Neural cell (in vitro differentiated cells): ENCODE results near the gene CFAP157. TPM values are rescaled to one million over a fixed set of nuclear protein-coding genes. Genes with fewer than 3 reads are reported as not detected.

ENCODE experiments used
- H2AFZ ChIP-seq: fragments of 200-600, 300-800 bp; sonication (generic), shearing (Covaris generic); 2 replicates; pipeline ENCODE4 v1.6.0; 2014; ENCODE audit warnings: low read depth, mild to moderate bottlenecking, antibody characterized with exemption, low read length, moderate library complexity
- H3F3A ChIP-seq: fragments of 200-600 bp; shearing (Covaris generic); 2 replicates; pipeline ENCODE4 v1.6.1; 2016; ENCODE audit warnings: mild to moderate bottlenecking, moderate library complexity, mixed read lengths, antibody characterized with exemption, low read length; ENCODE audit not compliant: insufficient read depth, poor library complexity, severe bottlenecking
- H3K27ac ChIP-seq: fragments of 200-600, 300-800 bp; sonication (generic), shearing (Covaris generic); 2 replicates; pipeline ENCODE4 v1.5.1; 2014; ENCODE audit warnings: mild to moderate bottlenecking, low read length, moderate library complexity
- H3K27me3 ChIP-seq: fragments of 300-800, 200-600 bp; sonication (generic), shearing (Covaris generic); 2 replicates; pipeline ENCODE4 v1.6.0; 2014; ENCODE audit warnings: mild to moderate bottlenecking, low read depth, low read length, moderate library complexity; ENCODE audit not compliant: insufficient read depth
- H3K36me3 ChIP-seq: fragments of 300-800, 200-600 bp; sonication (generic), shearing (Covaris generic); 2 replicates; pipeline ENCODE4 v1.5.1; 2014; ENCODE audit warnings: mild to moderate bottlenecking, antibody characterized with exemption, low read length, moderate library complexity; ENCODE audit not compliant: insufficient read depth
- H3K4me2 ChIP-seq: fragments of 300-800, 200-600 bp; sonication (generic), shearing (Covaris generic); 2 replicates; pipeline ENCODE4 v1.6.0; 2014; ENCODE audit warnings: mild to moderate bottlenecking, low read length
- H3K4me3 ChIP-seq: fragments of 300-800, 200-600 bp; sonication (generic), shearing (Covaris generic); 2 replicates; pipeline ENCODE4 v1.5.1; 2014; ENCODE audit warnings: mild to moderate bottlenecking, low read length, moderate library complexity
- H3K79me2 ChIP-seq: fragments of 200-600 bp; shearing (Covaris generic); replicated peaks from 2 replicates; pipeline ENCODE4 v1.6.0; 2014; ENCODE audit warnings: mild to moderate bottlenecking, low read length, moderate library complexity; ENCODE audit not compliant: insufficient read depth
- H3K9ac ChIP-seq: fragments of 300-800, 200-600 bp; sonication (generic), shearing (Covaris generic); 2 replicates; pipeline ENCODE4 v1.6.1; 2016; ENCODE audit warnings: mild to moderate bottlenecking, low read length, mixed read lengths
- H3K9me2 ChIP-seq: fragments of 200-600 bp; shearing (Covaris generic); 2 replicates; pipeline ENCODE4 v1.6.1; 2016; ENCODE audit warnings: mild to moderate bottlenecking, low read length, mixed read lengths; ENCODE audit not compliant: insufficient read depth
- H3K9me3 ChIP-seq: fragments of 200-600, 300-800 bp; sonication (generic), shearing (Covaris generic); 2 replicates; pipeline ENCODE4 v1.6.1; 2016; ENCODE audit warnings: mild to moderate bottlenecking, mixed run types, low read length, moderate library complexity, mixed read lengths
- H4K20me1 ChIP-seq: fragments of 200-600 bp; shearing (Covaris generic); 2 replicates; pipeline ENCODE4 v1.6.1; 2016; ENCODE audit warnings: mild to moderate bottlenecking, mixed run types; ENCODE audit not compliant: insufficient read depth
- CTCF ChIP-seq: fragments of 450-650 bp; IDR thresholded peaks from 2 replicates; pipeline ENCODE4 v1.5.1; 2014; ENCODE audit warnings: antibody characterized with exemption, mild to moderate bottlenecking, moderate library complexity; ENCODE audit not compliant: poor library complexity, severe bottlenecking
- EP300 ChIP-seq: fragments of 450-650 bp; conservative IDR thresholded peaks from 2 replicates; pipeline ENCODE4 v1.6.1; 2014; ENCODE audit warnings: antibody characterized with exemption, mild to moderate bottlenecking, moderate library complexity; ENCODE audit not compliant: poor library complexity, severe bottlenecking
- EZH2 ChIP-seq: fragments of 200-600, 300-800 bp; shearing (Covaris generic), sonication (generic); IDR thresholded peaks from 2 replicates; pipeline ENCODE4 v1.6.1; 2014; ENCODE audit warnings: antibody characterized with exemption, low read length, borderline replicate concordance, mild to moderate bottlenecking; ENCODE audit not compliant: insufficient read depth, poor library complexity, severe bottlenecking
- MXI1 ChIP-seq: fragments of 450-650 bp; conservative IDR thresholded peaks from 2 replicates; pipeline ENCODE4 v1.6.1; 2014; ENCODE audit warnings: antibody characterized with exemption, mild to moderate bottlenecking; ENCODE audit not compliant: poor library complexity, severe bottlenecking
- POLR2AphosphoS5 ChIP-seq: IDR thresholded peaks from 2 replicates; pipeline ENCODE4 v1.6.1; 2012
- RAD21 ChIP-seq: fragments of 450-650 bp; conservative IDR thresholded peaks from 2 replicates; pipeline ENCODE4 v1.6.1; 2014; ENCODE audit warnings: antibody characterized with exemption, mild to moderate bottlenecking, moderate library complexity
- SMC3 ChIP-seq: fragments of 450-650 bp; conservative IDR thresholded peaks from 2 replicates; pipeline ENCODE4 v1.6.1; 2014; ENCODE audit warnings: antibody characterized with exemption, mild to moderate bottlenecking, moderate library complexity; ENCODE audit not compliant: poor library complexity
- TAF1 ChIP-seq: IDR thresholded peaks from 2 replicates; pipeline ENCODE4 v1.6.1; 2012; ENCODE audit warnings: low read depth
- polyA plus RNA-seq: library from polyadenylated mRNA; depleted of rRNA; stranded (reverse); fragments of >200 nt; gene quantifications from 2 replicates; pipeline ENCODE4 v1.2.3, GENCODE V29; 2014
- TF ChIP-seq, protein P1 (sequence below): IDR thresholded peaks from 2 replicates; pipeline ENCODE4 v1.6.1; 2012; ENCODE audit warnings: borderline replicate concordance

Gene CFAP157
- polyA plus RNA-seq, 1 donor from 2014 or later, result 1.3 TPM

DNA sequence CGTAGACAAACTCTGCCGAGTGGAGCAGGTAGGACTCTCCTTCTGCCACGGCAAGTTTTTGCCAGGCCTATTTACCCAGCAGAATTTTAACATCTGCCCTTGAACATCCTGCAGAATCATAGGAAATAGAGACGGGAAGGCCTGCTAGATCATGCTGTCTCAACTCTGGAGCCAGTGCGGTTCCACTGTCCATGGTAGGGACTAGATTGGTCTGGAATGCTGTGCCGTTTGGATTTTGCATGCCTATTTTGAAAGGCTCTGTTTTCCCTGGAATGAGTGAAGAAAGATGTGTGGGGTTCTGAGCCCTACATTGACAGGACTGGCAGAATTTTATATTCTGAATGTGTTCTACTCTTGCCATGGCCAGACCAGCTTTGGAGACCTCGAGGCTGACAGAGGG is 33.6 kb upstream of the CFAP157 start:
- Histone ChIP-seq H3K27ac (no peak overlapping the region), H3K36me3 (peaks cover 14% of the 10 kb centered on the region), H3K27me3 (no peaks in the 10 kb centered on the region), H3K9ac (no peak overlapping the region), H3K9me3 (no peaks in the 10 kb centered on the region), H3F3A (no peaks in the 10 kb centered on the region), H3K4me3 (no peak overlapping the region), H3K79me2 (no peaks in the 10 kb centered on the region), H4K20me1 (no peaks in the 10 kb centered on the region), H3K9me2 (no peaks in the 10 kb centered on the region), H3K4me2 (no peak overlapping the region), H2AFZ (no peak overlapping the region)
- TF ChIP-seq SMC3, result no peak
- no peak for TF ChIP-seq EZH2
- TF ChIP-seq MXI1, result no peak
- TF ChIP-seq EP300, result no peak
- no peak for TF ChIP-seq CTCF
- TF ChIP-seq RAD21, result no peak
- TF ChIP-seq, protein P1, sequence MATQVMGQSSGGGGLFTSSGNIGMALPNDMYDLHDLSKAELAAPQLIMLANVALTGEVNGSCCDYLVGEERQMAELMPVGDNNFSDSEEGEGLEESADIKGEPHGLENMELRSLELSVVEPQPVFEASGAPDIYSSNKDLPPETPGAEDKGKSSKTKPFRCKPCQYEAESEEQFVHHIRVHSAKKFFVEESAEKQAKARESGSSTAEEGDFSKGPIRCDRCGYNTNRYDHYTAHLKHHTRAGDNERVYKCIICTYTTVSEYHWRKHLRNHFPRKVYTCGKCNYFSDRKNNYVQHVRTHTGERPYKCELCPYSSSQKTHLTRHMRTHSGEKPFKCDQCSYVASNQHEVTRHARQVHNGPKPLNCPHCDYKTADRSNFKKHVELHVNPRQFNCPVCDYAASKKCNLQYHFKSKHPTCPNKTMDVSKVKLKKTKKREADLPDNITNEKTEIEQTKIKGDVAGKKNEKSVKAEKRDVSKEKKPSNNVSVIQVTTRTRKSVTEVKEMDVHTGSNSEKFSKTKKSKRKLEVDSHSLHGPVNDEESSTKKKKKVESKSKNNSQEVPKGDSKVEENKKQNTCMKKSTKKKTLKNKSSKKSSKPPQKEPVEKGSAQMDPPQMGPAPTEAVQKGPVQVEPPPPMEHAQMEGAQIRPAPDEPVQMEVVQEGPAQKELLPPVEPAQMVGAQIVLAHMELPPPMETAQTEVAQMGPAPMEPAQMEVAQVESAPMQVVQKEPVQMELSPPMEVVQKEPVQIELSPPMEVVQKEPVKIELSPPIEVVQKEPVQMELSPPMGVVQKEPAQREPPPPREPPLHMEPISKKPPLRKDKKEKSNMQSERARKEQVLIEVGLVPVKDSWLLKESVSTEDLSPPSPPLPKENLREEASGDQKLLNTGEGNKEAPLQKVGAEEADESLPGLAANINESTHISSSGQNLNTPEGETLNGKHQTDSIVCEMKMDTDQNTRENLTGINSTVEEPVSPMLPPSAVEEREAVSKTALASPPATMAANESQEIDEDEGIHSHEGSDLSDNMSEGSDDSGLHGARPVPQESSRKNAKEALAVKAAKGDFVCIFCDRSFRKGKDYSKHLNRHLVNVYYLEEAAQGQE, result no peak
- TF ChIP-seq TAF1, result no peak
- no peak for TF ChIP-seq POLR2AphosphoS5

- peaks cover 18% of the 10 kb centered on the region for H3K36me3 ChIP-seq
- TF ChIP-seq, protein P1, result no peak
- no peak for TF ChIP-seq SMC3
- no peak overlapping the region for H3K27ac ChIP-seq
Observed at GRCh38 chr9:127676638-127677037, 30.1 kb upstream of the CFAP157 start.

More at GRCh38 chr9:127676638-127677037, 30.1 kb upstream of the CFAP157 start:
- Histone ChIP-seq H3F3A (no peaks in the 10 kb centered on the region), H3K79me2 (no peaks in the 10 kb centered on the region), H3K27me3 (no peaks in the 10 kb centered on the region), H2AFZ (no peak overlapping the region), H4K20me1 (no peaks in the 10 kb centered on the region), H3K9ac (no peak overlapping the region), H3K9me3 (no peaks in the 10 kb centered on the region), H3K4me2 (no peak overlapping the region), H3K4me3 (no peak overlapping the region), H3K9me2 (no peaks in the 10 kb centered on the region)
